GM23338 (cell line): Measurements from ENCODE around the gene PRR13. TPM values are rescaled to one million over a fixed set of nuclear protein-coding genes. Genes with fewer than 3 reads are reported as not detected.

Source experiments
- ATAC-seq: fragments of 200-7000 bp; cut with Tn5 transposase; 3 replicates; pipeline ENCODE4 v1.9.1; 2020
- DNase-seq: peaks from one replicate; pipeline ENCODE4 v3.0.0-alpha.2; 2015; ENCODE audit warnings: low spot score
- H2AFZ ChIP-seq: fragments of 200-600 bp; sonication (generic); 2 replicates; pipeline ENCODE4 v1.8.0; 2016; ENCODE audit warnings: antibody characterized with exemption, mild to moderate bottlenecking, moderate library complexity
- H3F3A ChIP-seq: fragments of 200-600 bp; sonication (generic); replicated peaks from 2 replicates; pipeline ENCODE4 v1.8.0; 2017; ENCODE audit warnings: antibody characterized with exemption, mixed run types, low read depth
- H3K27ac ChIP-seq: fragments of 200-600 bp; sonication (generic); 2 replicates; pipeline ENCODE4 v1.6.1; 2016; ENCODE audit warnings: low read depth
- H3K27me3 ChIP-seq: fragments of 200-600 bp; sonication (generic); 2 replicates; pipeline ENCODE4 v1.8.0; 2016; ENCODE audit warnings: mild to moderate bottlenecking, mixed run types, moderate library complexity; ENCODE audit not compliant: insufficient read depth
- H3K36me3 ChIP-seq: fragments of 200-600 bp; sonication (generic); 2 replicates; pipeline ENCODE4 v1.8.0; 2016; ENCODE audit warnings: mild to moderate bottlenecking; ENCODE audit not compliant: insufficient read depth
- H3K4me1 ChIP-seq: fragments of 200-600 bp; sonication (generic); 2 replicates; pipeline ENCODE4 v1.8.0; 2016; ENCODE audit warnings: mild to moderate bottlenecking, moderate library complexity; ENCODE audit not compliant: insufficient read depth
- H3K4me2 ChIP-seq: fragments of 200-600 bp; sonication (generic); 2 replicates; pipeline ENCODE4 v1.7.1; 2017; ENCODE audit warnings: mixed run types
- H3K4me3 ChIP-seq: fragments of 200-600 bp; sonication (generic); 2 replicates; pipeline ENCODE4 v1.6.1; 2016; ENCODE audit warnings: mixed run types
- H3K79me2 ChIP-seq: fragments of 200-600 bp; sonication (generic); replicated peaks from 2 replicates; pipeline ENCODE4 v1.8.0; 2017; ENCODE audit warnings: mild to moderate bottlenecking; ENCODE audit not compliant: insufficient read depth
- H3K9me2 ChIP-seq: fragments of 200-600 bp; sonication (generic); 2 replicates; pipeline ENCODE4 v1.8.0; 2017; ENCODE audit not compliant: insufficient read depth
- H4K20me1 ChIP-seq: fragments of 200-600 bp; sonication (generic); replicated peaks from 2 replicates; pipeline ENCODE4 v1.8.0; 2017; ENCODE audit warnings: mild to moderate bottlenecking; ENCODE audit not compliant: insufficient read depth
- H3K27ac Mint-ChIP-seq: 2 replicates; pipeline ENCODE4 v1.8.0; 2020; ENCODE audit warnings: inconsistent platforms, mild to moderate bottlenecking, moderate library complexity, mixed read lengths
- H3K27me3 Mint-ChIP-seq: 3 replicates; pipeline ENCODE4 v1.8.0; 2022; ENCODE audit warnings: low read depth, mild to moderate bottlenecking, moderate library complexity, mixed read lengths, inconsistent platforms; ENCODE audit not compliant: insufficient read depth, poor library complexity
- H3K36me3 Mint-ChIP-seq: 3 replicates; pipeline ENCODE4 v1.8.0; 2021; ENCODE audit warnings: low read depth, mild to moderate bottlenecking, inconsistent platforms, moderate library complexity, mixed read lengths
- H3K4me1 Mint-ChIP-seq: 3 replicates; pipeline ENCODE4 v1.8.0; 2020; ENCODE audit warnings: mild to moderate bottlenecking, inconsistent platforms, mixed read lengths
- H3K4me3 Mint-ChIP-seq: 3 replicates; pipeline ENCODE4 v1.8.0; 2021; ENCODE audit warnings: moderate library complexity, mild to moderate bottlenecking, inconsistent platforms, mixed read lengths
- H3K9me3 Mint-ChIP-seq: 3 replicates; pipeline ENCODE4 v1.8.0; 2020; ENCODE audit warnings: moderate library complexity, mild to moderate bottlenecking, inconsistent platforms, mixed read lengths
- CTCF ChIP-seq, 2 experiments: fragments of 200-600 bp in 1 of 2; sonication (generic) in 1 of 2; conservative IDR thresholded peaks; 2 replicates each; pipeline versions ENCODE4 v1.5.1 to v1.6.1; 2016 to 2017; ENCODE audit warnings: antibody characterized with exemption in 2 of 2, low read depth in 2 of 2, mild to moderate bottlenecking in 2 of 2, moderate library complexity in 1 of 2
- EZH2phosphoT487 ChIP-seq: fragments of 200-600 bp; sonication (generic); IDR thresholded peaks from one replicate; pipeline ENCODE4 v1.8.1; 2018; ENCODE audit warnings: antibody characterized with exemption; ENCODE audit not compliant: unreplicated experiment
- JUNB ChIP-seq: IDR thresholded peaks from one replicate; pipeline ENCODE4 v1.6.1; 2016; ENCODE audit warnings: antibody characterized with exemption; ENCODE audit not compliant: unreplicated experiment
- NANOG ChIP-seq: IDR thresholded peaks from 2 replicates; pipeline ENCODE4 v1.6.1; 2016; ENCODE audit warnings: antibody characterized with exemption, borderline replicate concordance
- ZNF462 ChIP-seq: fragments of 250-450 bp; sonication (Bioruptor Pico); IDR thresholded peaks from 2 replicates; pipeline ENCODE4 v1.5.0; 2020; ENCODE audit warnings: mild to moderate bottlenecking, moderate library complexity
- polyA plus RNA-seq: library from polyadenylated mRNA; unstranded; fragments of >200 nt; fragmentation: Nextera tagmentation; extraction: Ambion mirVana; gene quantifications from 2 replicates; pipeline ENCODE4 v1.2.1, GENCODE V29; 2016
- total RNA-seq: library from RNA; depleted of rRNA; stranded (reverse); fragments of >200 nt; shearing (Covaris generic); gene quantifications from 2 replicates; pipeline ENCODE4 v1.2.3, GENCODE V29; 2014

Gene PRR13
- total and polyA plus RNA-seq, 2 experiments from 2014 or later, result 70.5 to 303 TPM

- peaks cover 9% of the 10 kb centered on the region; the same call in 1 of the 2 replicates for H3K4me1 ChIP-seq
- H3K4me3 ChIP-seq, result peak overlapping the region; percentile 77; the same call in 1 of the 2 replicates
- Mint-ChIP-seq H3K27me3 (peaks cover 22% of the 10 kb centered on the region), H3K36me3 (peaks cover 70% of the 10 kb centered on the region), H3K9me3 (no peaks in the 10 kb centered on the region), H3K4me1 (peaks cover 34% of the 10 kb centered on the region), H3K4me3 (peak overlapping the region; percentile 97), H3K27ac (peak overlapping the region; percentile 36; the same call in 1 of the 2 replicates)
- peaks cover 76% of the 10 kb centered on the region for H3K79me2 ChIP-seq
- TF ChIP-seq JUNB (no peak), CTCF (conservative IDR thresholded peaks at IDR 0.05; ENCODE audit: low read depth in 2 of 2) (no peak), NANOG (no peak), ZNF462 (CRISPR knock-in tag) (no peak), EZH2phosphoT487 (no peak)
- no peaks in the 10 kb centered on the region for H3K9me2 ChIP-seq
- peak overlapping the region; percentile 27; the same call in 1 of the 2 replicates for H3K27ac ChIP-seq
- ATAC-seq, result no peak
- H3F3A ChIP-seq, result peaks cover 46% of the 10 kb centered on the region
- H2AFZ ChIP-seq, result no peak overlapping the region
- H3K4me2 ChIP-seq, result no peak overlapping the region; the same call in 1 of the 2 replicates
- no peak for DNase-seq
- no peaks in the 10 kb centered on the region for H3K27me3 ChIP-seq
- H3K36me3 ChIP-seq, result peaks cover 61% of the 10 kb centered on the region
- peaks cover 65% of the 10 kb centered on the region for H4K20me1 ChIP-seq
Measured at GRCh38 chr12:53454707-53455106, 13.2 kb downstream of the PRR13 start.
